Thymus (tissue), 11 donors: Measurements from ENCODE around the gene ADAM30. TPM values are rescaled to one million over a fixed set of nuclear protein-coding genes. Genes with fewer than 3 reads are reported as not detected.

Experiments used
- DNase-seq, 9 donors: peaks; one replicate each; pipeline ENCODE4 v3.0.0-alpha.2; 2013; ENCODE audit warnings: low spot score in 9 of 9, low read depth in 6 of 9, missing footprints in 1 of 9
- H3K27ac ChIP-seq, 2 donors: one replicate each; pipeline ENCODE4 v1.5.1; 2013; ENCODE audit warnings: control low read depth in 1 of 2, low read depth in 1 of 2, low read length in 1 of 2, mild to moderate bottlenecking in 1 of 2, moderate library complexity in 1 of 2
- H3K27me3 ChIP-seq, 2 donors: one replicate each; pipeline ENCODE4 v1.5.1; 2013; ENCODE audit warnings: low read length in 1 of 2; ENCODE audit not compliant: control insufficient read depth in 2 of 2, insufficient read depth in 1 of 2
- H3K36me3 ChIP-seq, 2 donors: one replicate each; pipeline ENCODE4 v1.5.1; 2013; ENCODE audit warnings: low read length in 1 of 2, mild to moderate bottlenecking in 1 of 2, moderate library complexity in 1 of 2; ENCODE audit not compliant: control insufficient read depth in 2 of 2, insufficient read depth in 2 of 2
- H3K4me1 ChIP-seq, 2 donors: one replicate each; pipeline ENCODE4 v1.5.1; 2013; ENCODE audit warnings: low read length in 2 of 2; ENCODE audit not compliant: control insufficient read depth in 2 of 2, insufficient read depth in 2 of 2
- H3K4me3 ChIP-seq, 2 donors: one replicate each; pipeline ENCODE4 v1.5.1; 2013; ENCODE audit warnings: low read length in 2 of 2, control low read depth in 1 of 2, mild to moderate bottlenecking in 1 of 2
- H3K9me3 ChIP-seq, 2 donors: one replicate each; pipeline ENCODE4 v1.5.1; 2013; ENCODE audit warnings: low read length in 1 of 2, mild to moderate bottlenecking in 1 of 2; ENCODE audit not compliant: control insufficient read depth in 2 of 2, insufficient read depth in 1 of 2
- WGBS: extraction: QIAGEN DNeasy Blood & Tissue Kit; methylation state at CpG from one replicate; pipeline ENCODE4 v1.1.7; 2013; 5-methylcytosine and 5-hydroxymethylcytosine counted together
- polyA plus RNA-seq: library from polyadenylated mRNA; stranded (reverse); fragments of 200-250 nt; gene quantifications from one replicate; pipeline ENCODE4 v1.2.3, GENCODE V29; 2013
- total RNA-seq: library from RNA; stranded (reverse); fragments of 120-200 nt; gene quantifications from one replicate; pipeline ENCODE4 v1.2.4, GENCODE V29; 2013
- donor health status: healthy.

The ADAM30 gene
- total and polyA plus RNA-seq, 2 donors: not detected

DNA sequence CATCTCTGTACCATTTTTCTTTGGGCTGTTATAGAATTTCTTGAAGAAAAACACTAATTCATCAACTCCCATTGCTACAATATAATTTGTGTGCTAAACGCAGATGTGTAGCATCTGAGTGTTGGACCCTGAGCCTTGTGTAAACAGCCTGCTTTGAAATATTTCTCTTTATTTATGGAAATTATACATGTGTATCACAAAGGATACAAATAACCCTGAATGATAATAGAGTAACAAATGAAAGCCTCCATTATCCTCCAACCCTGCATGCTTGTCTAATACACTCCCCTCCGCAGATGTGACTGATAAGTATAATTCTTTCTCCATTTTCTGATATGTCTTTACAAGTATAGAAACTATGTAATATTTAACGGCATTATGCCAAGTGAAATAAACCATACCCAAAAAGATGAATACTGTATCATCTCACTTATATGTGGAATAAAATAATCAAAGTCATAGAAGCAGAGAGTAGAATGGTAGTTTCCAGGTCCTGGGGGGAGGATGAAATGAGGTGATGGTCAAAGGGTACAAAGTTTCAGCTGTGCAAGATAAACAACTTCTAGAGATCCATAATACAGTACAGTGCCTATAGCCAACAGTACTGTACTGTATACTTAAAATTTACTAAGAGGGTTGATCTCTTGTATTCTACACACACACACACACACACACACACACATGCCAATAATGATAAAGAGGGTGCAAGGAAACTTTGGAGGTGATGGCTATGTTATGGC is 2.8 kb upstream of the ADAM30 start:
- no peak for DNase-seq
- Histone ChIP-seq H3K4me3 (no peak overlapping the region), H3K27ac (no peak overlapping the region), H3K27me3 (no peaks in the 10 kb centered on the region), H3K36me3 (no peaks in the 10 kb centered on the region), H3K9me3 (no peaks in the 10 kb centered on the region), H3K4me1 (no peaks in the 10 kb centered on the region)
- 94% methylated on average over 3 of the region's 3 CpGs for WGBS

DNA sequence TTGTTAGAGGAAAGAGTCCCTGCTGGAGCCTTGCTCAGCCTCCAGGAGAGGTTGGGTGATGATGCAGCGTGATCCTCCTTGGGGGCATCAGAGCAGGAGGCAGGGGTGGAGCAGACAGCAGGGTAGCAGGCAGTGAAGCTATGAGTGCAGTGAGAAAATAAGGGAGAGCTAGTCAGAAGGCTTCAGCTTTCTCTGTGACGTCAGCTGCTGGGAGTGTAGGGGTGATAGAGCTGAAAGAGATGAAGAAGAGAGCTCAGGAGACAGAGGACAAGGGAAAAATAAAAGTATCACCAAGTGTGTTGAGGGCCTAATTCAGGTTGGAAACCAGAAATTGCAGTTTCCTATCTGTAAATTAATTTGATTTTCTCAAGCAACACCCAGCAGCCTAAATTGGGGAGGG is 2.2 kb upstream of the ADAM30 start:
- Histone ChIP-seq H3K4me3 (no peak overlapping the region), H3K27ac (no peak overlapping the region), H3K27me3 (no peaks in the 10 kb centered on the region), H3K9me3 (no peaks in the 10 kb centered on the region), H3K36me3 (no peaks in the 10 kb centered on the region), H3K4me1 (no peaks in the 10 kb centered on the region)
- over 99% methylated on average over 2 of the region's 2 CpGs for WGBS
- DNase-seq: no peak

DNA sequence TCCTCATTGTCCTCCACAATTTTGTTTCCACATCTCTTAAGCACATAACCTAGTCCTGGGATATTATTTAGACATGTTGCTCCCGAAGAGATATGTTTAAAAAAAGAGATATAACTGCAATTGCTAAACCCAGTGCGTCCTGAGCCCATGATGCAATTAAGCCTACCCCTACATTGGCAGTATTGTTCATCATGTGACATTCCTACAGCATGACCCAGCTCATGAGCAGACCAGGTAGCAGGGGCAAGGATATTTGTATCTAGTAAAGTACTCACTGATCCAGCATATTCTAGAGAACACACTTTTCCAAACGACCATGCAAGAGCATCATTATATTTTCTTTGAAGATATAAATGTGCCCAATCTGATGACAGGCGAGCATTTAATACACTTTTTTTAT is 1.2 kb downstream of the ADAM30 start:
- 96% methylated on average over 4 of the region's 4 CpGs for WGBS
- Histone ChIP-seq H3K36me3 (no peaks in the 10 kb centered on the region), H3K27me3 (no peaks in the 10 kb centered on the region), H3K4me3 (no peak overlapping the region), H3K4me1 (no peaks in the 10 kb centered on the region), H3K27ac (no peak overlapping the region), H3K9me3 (no peaks in the 10 kb centered on the region)
- no peak for DNase-seq

DNA sequence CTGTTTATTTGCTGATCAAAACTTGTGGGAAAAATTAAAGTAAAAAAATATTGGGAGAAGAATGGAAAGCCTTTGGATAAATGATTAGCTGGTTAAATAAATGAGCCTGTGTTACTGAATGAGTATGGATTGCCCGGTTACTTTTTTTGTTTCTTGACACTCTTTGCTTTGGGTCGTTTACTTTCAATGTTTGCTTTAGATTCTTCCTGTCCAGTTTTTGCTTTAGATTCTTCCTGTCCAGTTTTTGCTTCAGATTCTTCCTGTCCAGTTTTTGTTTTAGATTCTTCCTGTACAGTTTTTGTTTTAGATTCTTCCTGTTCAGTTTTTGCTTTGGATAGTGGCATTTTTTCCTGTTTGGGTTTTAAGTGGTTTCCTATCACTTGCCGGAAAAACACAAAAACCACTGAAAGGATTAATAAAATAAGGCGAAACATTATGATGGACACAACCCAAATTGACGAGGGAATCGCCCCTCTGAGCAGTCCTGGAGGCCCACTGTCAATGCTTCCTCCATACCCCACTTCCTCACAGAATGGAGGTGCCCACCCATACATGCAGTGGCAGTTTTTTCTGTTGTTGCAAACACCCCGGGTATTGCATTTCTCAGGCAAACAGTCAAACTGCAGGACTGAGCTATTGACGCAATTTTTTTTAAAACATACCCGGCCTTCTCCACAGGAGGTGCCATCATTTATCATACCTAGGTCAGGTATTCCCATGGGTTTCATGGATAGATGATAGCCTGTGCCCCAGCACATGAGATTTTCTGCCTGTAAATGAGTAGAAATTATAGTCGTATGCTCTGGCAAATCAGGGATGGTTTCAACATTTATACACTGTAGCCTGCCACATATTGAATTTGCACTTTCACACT is 2.3 kb downstream of the ADAM30 start:
- no peaks in the 10 kb centered on the region for H3K27me3 ChIP-seq
- WGBS: 85% methylated on average over 10 of the region's 10 CpGs
- no peak for DNase-seq

DNA sequence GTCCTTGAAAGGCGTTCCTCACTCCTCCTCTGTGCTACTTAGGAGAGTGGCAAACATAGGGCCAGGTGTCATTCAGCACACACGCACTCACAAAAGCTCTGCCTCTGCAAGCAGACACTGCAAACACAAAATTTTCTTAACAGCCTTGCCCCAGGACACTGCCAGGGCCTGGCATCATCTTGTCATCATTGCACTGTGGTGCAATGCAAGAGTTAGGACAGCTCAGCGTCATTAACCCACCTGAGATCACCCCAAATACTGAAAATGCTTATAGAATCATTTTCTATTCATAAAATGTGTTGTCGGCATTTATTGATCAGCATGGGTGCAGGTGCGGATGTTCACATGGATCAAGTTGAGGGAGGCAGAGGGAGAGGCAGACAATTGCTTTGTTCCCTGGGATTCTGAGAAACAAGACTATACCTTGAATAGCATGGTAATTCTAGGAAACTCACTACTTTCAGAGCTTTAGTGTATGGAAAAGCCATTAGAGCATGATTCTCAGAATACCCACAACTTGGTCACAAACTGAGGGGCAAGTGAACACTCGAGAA is 3.0 kb downstream of the ADAM30 start:
- 74% methylated on average over 6 of the region's 6 CpGs for WGBS
- no peaks in the 10 kb centered on the region for H3K4me1 ChIP-seq
- no peak overlapping the region for H3K27ac ChIP-seq
- no peaks in the 10 kb centered on the region for H3K36me3 ChIP-seq
- no peaks in the 10 kb centered on the region for H3K9me3 ChIP-seq
- H3K4me3 ChIP-seq: no peak overlapping the region
- DNase-seq: no peak
- no peaks in the 10 kb centered on the region for H3K27me3 ChIP-seq

More for the DNA sequence above, 2.3 kb downstream of the ADAM30 start:
- no peak overlapping the region for H3K4me3 ChIP-seq
- H3K36me3 ChIP-seq: no peaks in the 10 kb centered on the region
- no peak overlapping the region for H3K27ac ChIP-seq
- H3K4me1 ChIP-seq: no peaks in the 10 kb centered on the region
- no peaks in the 10 kb centered on the region for H3K9me3 ChIP-seq

DNA sequence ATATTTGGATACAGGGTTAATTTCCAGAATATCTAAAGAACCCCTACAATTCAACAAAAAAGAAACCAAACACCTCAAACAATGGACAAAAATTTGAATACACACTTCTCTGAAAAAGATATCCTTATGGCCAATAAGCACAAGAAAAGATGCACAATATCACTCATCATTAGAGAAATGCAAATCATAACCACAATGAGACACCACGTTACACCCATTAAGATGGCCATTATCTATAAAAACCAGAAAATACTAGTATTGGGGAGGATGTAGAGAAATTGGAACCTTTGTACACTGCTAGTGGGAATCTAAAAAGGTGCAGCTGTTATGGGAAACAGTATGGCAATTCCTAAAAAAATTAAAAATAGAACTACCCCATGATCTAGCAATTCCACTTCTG is 4.9 kb downstream of the ADAM30 start:
- Histone ChIP-seq H3K27me3 (no peaks in the 10 kb centered on the region), H3K4me1 (no peaks in the 10 kb centered on the region), H3K9me3 (no peaks in the 10 kb centered on the region), H3K36me3 (no peaks in the 10 kb centered on the region), H3K27ac (no peak overlapping the region), H3K4me3 (no peak overlapping the region)
- DNase-seq: no peak
- 96% methylated on average over 1 of the region's 1 CpG for WGBS

DNA sequence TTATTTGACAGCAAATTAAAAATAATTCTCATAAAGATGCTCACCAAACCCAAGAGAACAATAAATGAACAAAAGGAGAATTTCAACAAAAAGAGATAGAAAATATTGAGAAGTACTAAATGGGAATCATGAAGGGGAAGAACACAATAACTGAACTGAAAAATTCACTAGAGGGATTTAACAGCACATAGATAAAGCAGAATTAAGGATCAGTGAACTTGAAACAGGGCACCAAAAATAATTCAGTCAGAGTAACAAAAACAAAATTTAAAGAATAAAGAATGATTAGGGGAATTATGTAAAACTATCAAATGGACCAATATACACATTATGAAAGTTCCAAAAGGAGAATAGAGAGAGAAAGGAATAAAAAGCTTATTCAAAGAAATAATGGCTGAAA is 7.8 kb downstream of the ADAM30 start:
- Histone ChIP-seq H3K9me3 (no peaks in the 10 kb centered on the region), H3K36me3 (no peaks in the 10 kb centered on the region), H3K27me3 (no peaks in the 10 kb centered on the region), H3K27ac (no peak overlapping the region), H3K4me3 (no peak overlapping the region), H3K4me1 (no peaks in the 10 kb centered on the region)
- no peak for DNase-seq

DNA sequence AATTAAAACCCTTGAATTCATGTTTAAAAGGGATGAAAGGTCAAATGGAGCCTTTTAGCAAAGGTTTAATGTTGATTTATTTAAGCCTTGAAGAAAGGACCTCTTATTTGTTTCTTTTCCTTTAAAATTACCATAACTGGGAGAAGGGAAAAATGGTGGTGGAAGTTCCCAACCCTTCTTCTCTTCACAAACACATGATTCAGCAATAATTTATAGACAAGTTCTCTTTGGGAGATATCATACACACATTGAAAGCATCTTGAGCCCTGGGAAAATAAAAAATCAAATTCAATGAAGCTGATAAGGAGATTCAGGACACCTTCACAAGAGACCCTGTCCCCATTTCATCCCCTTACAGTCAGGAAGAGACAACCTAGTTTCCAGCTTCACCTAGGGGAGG is 8.9 kb downstream of the ADAM30 start:
- no peak overlapping the region for H3K4me3 ChIP-seq
- no peaks in the 10 kb centered on the region for H3K9me3 ChIP-seq
- DNase-seq: no peak
- no peaks in the 10 kb centered on the region for H3K27me3 ChIP-seq
- no peaks in the 10 kb centered on the region for H3K4me1 ChIP-seq
- no peak overlapping the region for H3K27ac ChIP-seq
- H3K36me3 ChIP-seq: no peaks in the 10 kb centered on the region
